OCI-LY7 (cell line): ENCODE results near the gene CBS.
"Not testable (repeated sequence)": the region's sequence is repeated elsewhere in the genome, so short reads cannot be mapped to it uniquely, and the experiment has no call there.

Experiments used
- CTCF ChIP-seq: fragments of 200-600 bp; sonication (generic); conservative IDR thresholded peaks from 2 replicates; pipeline ENCODE4 v1.5.1; 2014; ENCODE audit warnings: mild to moderate bottlenecking, antibody characterized with exemption, low read length, moderate library complexity, mixed read lengths
- EZH2phosphoT487 ChIP-seq: fragments of 200-600 bp; sonication (generic); IDR thresholded peaks from 2 replicates; pipeline ENCODE4 v1.6.1; 2018; ENCODE audit warnings: low read depth, borderline replicate concordance, mild to moderate bottlenecking, mixed run types, antibody characterized with exemption, low read length, moderate library complexity, mixed read lengths

GRCh38 chr21:43045165-43045875 is 30.3 kb downstream of the CBS start:
- TF ChIP-seq CTCF, EZH2phosphoT487: not testable (repeated sequence)
